ENCODE data around the gene RNF2.

DNA sequence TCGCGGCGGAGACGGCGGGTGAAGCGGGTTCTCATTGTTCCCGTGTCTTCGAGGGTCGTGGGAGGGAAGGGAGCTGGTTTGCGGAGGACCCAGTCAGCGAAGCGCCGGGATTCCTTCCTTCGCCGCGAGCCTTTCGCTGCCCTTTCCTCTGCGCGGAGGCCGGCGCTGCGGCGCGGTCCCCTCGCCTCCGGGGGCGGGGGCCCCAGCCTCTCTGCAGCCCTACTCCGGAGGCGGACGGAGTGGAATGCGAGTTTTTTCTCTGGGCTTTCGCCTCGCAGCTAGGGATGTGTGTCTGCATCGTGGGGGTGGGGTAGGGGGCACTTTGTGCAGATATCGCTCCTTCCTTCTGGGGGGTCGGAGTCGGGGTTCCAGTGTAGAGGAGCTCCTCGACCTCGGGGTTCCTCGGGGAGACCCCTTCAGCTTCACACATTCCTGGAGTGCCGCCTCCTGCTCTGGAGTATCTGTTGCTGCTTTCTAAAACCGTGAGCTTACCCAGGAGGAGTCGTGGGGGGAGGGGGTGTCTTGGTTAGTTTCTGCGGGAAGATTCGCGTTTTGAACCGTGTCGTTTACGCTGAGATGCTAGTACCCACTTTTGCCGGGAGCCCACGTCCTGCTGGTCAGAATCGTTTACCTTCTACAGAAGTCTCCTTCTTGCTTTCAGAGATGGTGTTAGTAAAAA, 595 bp downstream of the RNF2 start:
- TF ChIP-seq CTCF (IDR thresholded peaks at IDR 0.05) (no peak), POLR2A (IDR thresholded peaks at IDR 0.05; ENCODE audit: low read depth) (no peak), POLR2AphosphoS5 (IDR thresholded peaks at IDR 0.05) (no peak)

All from esophagus muscularis mucosa (tissue), 3 donors.